GM12864 (cell line): ENCODE data around the gene PI3.

Experiments
- DNase-seq: peaks from one replicate; pipeline ENCODE4 v3.0.0-alpha.2; 2011; ENCODE audit warnings: low read depth
- H3K4me3 ChIP-seq: 2 replicates; pipeline ENCODE4 v1.5.1; 2011; ENCODE audit warnings: mild to moderate bottlenecking, low read depth, low read length, control low read depth
- TF ChIP-seq, protein P1 (sequence below): IDR thresholded peaks from 2 replicates; pipeline ENCODE4 v1.5.1; 2011; ENCODE audit warnings: low read depth, mild to moderate bottlenecking, moderate library complexity, low read length, control low read depth, inconsistent platforms; ENCODE audit errors: missing control alignments

The PI3 gene

DNA sequence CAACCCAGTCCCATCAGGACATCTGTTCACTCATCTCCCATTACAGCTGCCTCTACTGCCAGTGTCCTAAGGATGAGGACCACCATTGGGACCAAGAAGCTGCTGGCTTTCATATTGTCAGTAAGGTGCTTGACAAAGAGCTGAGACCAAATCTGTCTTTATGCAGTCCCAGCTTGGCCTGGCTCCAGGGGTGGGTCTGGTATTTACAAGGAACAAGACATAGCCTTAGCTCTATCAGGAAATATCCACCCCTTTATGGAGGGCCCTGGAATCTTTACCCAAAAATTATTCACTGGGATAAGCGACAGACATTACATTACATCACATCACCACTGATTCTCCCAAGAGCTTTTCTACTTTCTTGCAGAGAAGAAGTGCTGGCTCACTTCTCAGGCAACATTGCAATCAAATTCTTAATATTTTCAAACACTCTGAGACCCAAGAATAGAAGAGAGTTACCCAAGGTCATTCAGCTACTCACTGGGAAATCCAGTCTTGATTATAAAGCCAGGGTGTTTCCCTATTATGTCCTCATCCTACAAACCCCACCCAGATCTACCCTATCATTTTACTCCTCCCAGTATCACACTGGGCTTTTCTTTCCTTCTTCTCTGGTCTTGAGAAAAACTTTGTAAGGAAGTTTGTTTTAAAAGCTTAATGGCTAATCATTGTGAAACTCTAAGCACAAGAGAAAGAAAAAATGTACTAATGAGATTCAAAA lies 11.5 kb upstream of the PI3 start:
- TF ChIP-seq, protein P1, sequence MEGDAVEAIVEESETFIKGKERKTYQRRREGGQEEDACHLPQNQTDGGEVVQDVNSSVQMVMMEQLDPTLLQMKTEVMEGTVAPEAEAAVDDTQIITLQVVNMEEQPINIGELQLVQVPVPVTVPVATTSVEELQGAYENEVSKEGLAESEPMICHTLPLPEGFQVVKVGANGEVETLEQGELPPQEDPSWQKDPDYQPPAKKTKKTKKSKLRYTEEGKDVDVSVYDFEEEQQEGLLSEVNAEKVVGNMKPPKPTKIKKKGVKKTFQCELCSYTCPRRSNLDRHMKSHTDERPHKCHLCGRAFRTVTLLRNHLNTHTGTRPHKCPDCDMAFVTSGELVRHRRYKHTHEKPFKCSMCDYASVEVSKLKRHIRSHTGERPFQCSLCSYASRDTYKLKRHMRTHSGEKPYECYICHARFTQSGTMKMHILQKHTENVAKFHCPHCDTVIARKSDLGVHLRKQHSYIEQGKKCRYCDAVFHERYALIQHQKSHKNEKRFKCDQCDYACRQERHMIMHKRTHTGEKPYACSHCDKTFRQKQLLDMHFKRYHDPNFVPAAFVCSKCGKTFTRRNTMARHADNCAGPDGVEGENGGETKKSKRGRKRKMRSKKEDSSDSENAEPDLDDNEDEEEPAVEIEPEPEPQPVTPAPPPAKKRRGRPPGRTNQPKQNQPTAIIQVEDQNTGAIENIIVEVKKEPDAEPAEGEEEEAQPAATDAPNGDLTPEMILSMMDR, result no peak
- no peak overlapping the region for H3K4me3 ChIP-seq

DNA sequence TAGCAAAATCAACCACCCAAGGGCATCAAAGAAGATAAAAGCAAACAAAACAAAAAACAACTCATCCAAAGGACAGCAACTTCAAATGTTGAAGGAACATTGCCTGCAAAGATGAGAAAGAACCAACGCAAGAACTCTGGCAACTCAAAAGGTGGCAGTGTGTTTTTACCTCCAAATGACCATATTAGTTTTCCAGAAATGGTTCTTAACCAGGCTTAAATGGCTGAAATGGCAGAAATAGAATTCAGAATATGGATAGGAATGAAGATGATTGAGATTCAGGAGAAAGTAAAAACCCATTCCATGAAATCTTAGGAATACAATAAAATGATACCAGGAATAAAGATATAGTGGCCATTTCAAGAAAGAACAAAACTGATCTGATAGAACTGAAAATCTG lies 9.8 kb upstream of the PI3 start:
- DNase-seq, result no peak
- H3K4me3 ChIP-seq, result no peak overlapping the region
- TF ChIP-seq, protein P1, result no peak

More for the DNA sequence above, 11.5 kb upstream of the PI3 start:
- DNase-seq, result no peak

DNA sequence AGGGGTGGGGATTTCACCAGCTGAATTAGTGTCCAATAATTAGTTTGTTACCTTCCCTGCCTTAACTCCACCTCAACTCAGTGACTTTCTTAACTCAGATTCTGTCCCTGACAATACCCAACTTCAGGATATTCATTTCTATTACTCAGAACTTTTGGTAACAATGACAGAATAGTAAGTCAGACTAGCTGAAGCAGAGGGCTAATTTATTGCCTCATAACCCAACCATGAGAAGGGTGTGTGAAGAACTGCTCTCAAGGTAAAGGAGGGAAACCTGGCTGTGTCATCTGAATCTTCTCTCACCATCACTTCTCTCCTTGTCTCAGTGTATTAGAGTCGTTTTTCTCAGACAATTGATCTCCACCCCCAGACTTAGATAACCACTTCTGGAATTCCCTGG lies 1.2 kb upstream of the PI3 start:
- TF ChIP-seq, protein P1, result no peak
- H3K4me3 ChIP-seq, result no peak overlapping the region
- no peak for DNase-seq

DNA sequence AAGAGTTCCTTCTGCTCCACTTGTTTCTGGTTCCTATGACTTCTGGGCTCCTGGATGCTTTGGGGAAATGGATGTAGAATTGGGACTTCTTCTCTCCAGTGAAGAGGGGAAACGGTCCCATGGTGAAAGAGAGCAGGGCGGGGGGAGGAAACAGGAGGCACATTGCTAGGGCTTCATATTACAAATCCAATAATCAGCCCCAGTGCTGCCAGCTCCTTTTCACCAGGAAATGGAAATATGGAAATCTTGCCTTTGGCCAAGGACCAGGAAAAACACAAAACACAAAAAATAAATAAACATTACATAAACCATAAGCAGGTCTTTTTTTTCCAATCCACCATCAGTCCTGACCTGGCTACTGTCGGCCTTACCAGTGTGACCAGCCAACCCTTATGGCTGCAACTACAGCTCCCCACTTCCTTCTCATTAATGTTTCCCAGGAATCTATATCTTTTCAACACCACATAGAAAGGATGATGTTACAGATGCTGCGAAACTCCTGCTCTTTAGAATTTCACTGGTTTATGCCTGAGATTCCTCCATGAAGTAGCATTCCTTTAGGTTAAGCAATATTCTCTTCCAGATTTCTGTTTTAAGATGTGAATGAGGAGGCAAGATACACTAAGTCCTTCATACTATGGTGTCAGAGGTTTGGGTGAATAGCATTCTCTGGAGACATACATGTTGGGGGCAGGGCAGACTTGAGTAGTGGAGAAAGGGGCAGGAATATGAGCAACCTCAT lies 2.0 kb downstream of the PI3 start:
- H3K4me3 ChIP-seq, result no peak overlapping the region
- TF ChIP-seq, protein P1, result no peak
- no peak for DNase-seq

DNA sequence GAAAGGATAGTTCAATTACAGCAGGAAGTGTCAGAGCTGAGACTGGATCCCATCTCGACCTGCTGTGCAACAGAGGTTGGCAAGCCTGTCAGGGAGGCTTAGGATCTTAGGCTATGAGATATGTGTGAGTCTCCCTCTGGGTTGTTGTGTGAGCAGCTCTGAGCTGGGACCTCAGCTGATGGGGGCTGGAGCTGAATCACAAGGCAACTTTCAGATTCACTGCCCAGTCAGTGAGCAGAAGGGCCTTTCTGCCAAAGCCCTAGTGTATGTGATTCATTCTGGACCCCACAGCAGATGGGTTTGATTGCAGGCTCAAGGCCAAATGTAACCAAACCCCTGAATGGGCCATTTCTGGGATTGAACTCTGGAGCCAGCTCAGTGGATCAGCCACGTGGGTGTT lies 4.5 kb downstream of the PI3 start:
- DNase-seq, result no peak
- H3K4me3 ChIP-seq, result no peak overlapping the region
- TF ChIP-seq, protein P1, result no peak

DNA sequence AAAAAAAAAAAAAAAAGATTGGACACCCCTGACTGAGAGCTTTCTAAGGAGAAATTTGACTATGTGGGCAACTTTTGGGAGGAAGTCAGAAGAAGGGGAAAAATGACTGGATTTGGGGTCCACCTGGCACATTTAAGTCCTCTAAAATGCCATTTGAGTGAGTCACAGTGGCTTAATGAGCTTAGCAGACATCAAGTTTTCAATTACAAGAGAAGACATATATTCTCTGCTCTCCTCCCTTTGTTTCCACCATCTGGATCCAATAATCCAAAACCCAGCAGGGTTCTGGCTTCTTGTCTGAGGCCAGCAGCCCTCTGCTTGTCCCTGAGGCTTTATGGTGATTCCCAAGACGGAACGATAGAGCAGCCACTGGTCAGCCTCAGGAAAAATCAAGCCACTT lies 6.9 kb downstream of the PI3 start:
- no peak overlapping the region for H3K4me3 ChIP-seq
- TF ChIP-seq, protein P1, result no peak
- no peak for DNase-seq

DNA sequence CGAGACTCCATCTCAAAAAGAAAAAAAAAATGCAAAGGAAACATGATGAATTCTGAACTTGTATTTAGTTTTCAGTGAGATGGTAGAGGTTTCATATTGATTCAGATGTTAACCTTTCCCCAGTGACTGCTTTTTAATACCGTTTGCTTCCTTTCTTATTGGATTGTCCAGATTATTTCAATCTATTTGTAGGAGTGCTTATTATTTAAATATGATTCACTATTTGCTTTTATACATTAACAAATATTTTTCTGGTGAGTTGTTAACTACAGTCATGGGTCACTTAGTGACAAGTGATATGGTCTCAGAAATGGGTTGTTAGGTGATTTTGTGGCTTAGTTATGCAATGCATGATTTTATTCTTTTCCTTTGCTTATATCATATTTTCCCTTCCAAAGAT lies 8.4 kb downstream of the PI3 start:
- DNase-seq, result no peak
- H3K4me3 ChIP-seq, result no peak overlapping the region
- TF ChIP-seq, protein P1, result no peak
